Hindlimb muscle (tissue), 1 donor: ENCODE results near the gene NACC1. TPM values are rescaled to one million over a fixed set of nuclear protein-coding genes. Genes with fewer than 3 reads are reported as not detected.

Experiments
- DNase-seq: peaks from one replicate; pipeline ENCODE4 v3.0.0-alpha.2; 2013
- polyA plus RNA-seq: library from polyadenylated mRNA; unstranded; fragments of 120-200 nt; gene quantifications from one replicate; pipeline ENCODE4 v1.2.1, GENCODE V29; 2013; ENCODE audit not compliant: insufficient read length

Gene NACC1
- polyA plus RNA-seq, 1 donor = 23.4 TPM

- DNase-seq = no peak
Observed at GRCh38 chr19:13087795-13088537, 30.1 kb upstream of the NACC1 start.

GRCh38 chr19:13089139-13089856 lies 28.8 kb upstream of the NACC1 start:
- no peak for DNase-seq

- DNase-seq = no peak
Observed at GRCh38 chr19:13089857-13090507, 28.1 kb upstream of the NACC1 start.

- DNase-seq = no peak
Observed at GRCh38 chr19:13090511-13091231, 27.4 kb upstream of the NACC1 start.

- DNase-seq = peak; percentile 92
Observed at GRCh38 chr19:13091400-13092157, 26.5 kb upstream of the NACC1 start.

- DNase-seq = no peak
Observed at GRCh38 chr19:13092158-13092543, 25.9 kb upstream of the NACC1 start.

- no peak for DNase-seq
Observed at GRCh38 chr19:13092606-13093235, 25.3 kb upstream of the NACC1 start.

GRCh38 chr19:13093407-13094105 lies 24.5 kb upstream of the NACC1 start:
- peak; percentile 87 for DNase-seq

GRCh38 chr19:13094106-13094504 lies 24.0 kb upstream of the NACC1 start:
- no peak for DNase-seq

- no peak for DNase-seq
Observed at GRCh38 chr19:13094771-13095392, 23.2 kb upstream of the NACC1 start.

- DNase-seq = no peak
Observed at GRCh38 chr19:13095393-13095784, 22.7 kb upstream of the NACC1 start.

- DNase-seq = no peak
Observed at GRCh38 chr19:13095934-13096927, 21.8 kb upstream of the NACC1 start.

GRCh38 chr19:13097033-13097462 lies 21.0 kb upstream of the NACC1 start:
- no peak for DNase-seq

GRCh38 chr19:13097463-13098258 lies 20.4 kb upstream of the NACC1 start:
- no peak for DNase-seq

GRCh38 chr19:13098277-13099072 lies 19.6 kb upstream of the NACC1 start:
- DNase-seq = peak; percentile 60

GRCh38 chr19:13099073-13099999 lies 18.7 kb upstream of the NACC1 start:
- no peak for DNase-seq
